Ramos (cell line): Measurements from ENCODE around the gene SNCB.

ENCODE experiments used
- in situ Hi-C: fragments of 300-500 bp; cut with MboI; formaldehyde crosslinking; loops from one replicate; pipeline ENCODE4 v1.14.3; 2022; ENCODE audit warnings: low sequenced_read_pairs; ENCODE audit not compliant: unreplicated experiment

The SNCB gene

GRCh38 chr5:176608937-176609723, 21.2 kb downstream of the SNCB start:
- in situ Hi-C loops: no loop called here

GRCh38 chr5:176608142-176608705, 22.1 kb downstream of the SNCB start:
- in situ Hi-C loops: no loop called here

- in situ Hi-C loops: no loop called here
Measured at GRCh38 chr5:176606875-176607274, 23.5 kb downstream of the SNCB start.

GRCh38 chr5:176606032-176606431, 24.3 kb downstream of the SNCB start:
- in situ Hi-C loops: no loop called here

- in situ Hi-C loops: no loop called here
Measured at GRCh38 chr5:176603091-176603490, 27.2 kb downstream of the SNCB start.

- in situ Hi-C loops: no loop called here
Measured at GRCh38 chr5:176601901-176602482, 28.3 kb downstream of the SNCB start.

- in situ Hi-C loops: loop anchor here (25.0 kb wide), 1 partner anchor 863 kb away; no protein-coding TSS in a partner anchor
Measured at GRCh38 chr5:176599749-176600430, 30.4 kb downstream of the SNCB start.

- in situ Hi-C loops: loop anchor here (25.0 kb wide), 1 partner anchor 860 kb away; no protein-coding TSS in a partner anchor
Measured at GRCh38 chr5:176597417-176598389, 32.6 kb downstream of the SNCB start.

GRCh38 chr5:176596689-176597416, 33.5 kb downstream of the SNCB start:
- in situ Hi-C loops: loop anchor here (25.0 kb wide), 1 partner anchor 860 kb away; no protein-coding TSS in a partner anchor

- in situ Hi-C loops: loop anchor here (25.0 kb wide), 1 partner anchor 859 kb away; no protein-coding TSS in a partner anchor
Measured at GRCh38 chr5:176596069-176596644, 34.2 kb downstream of the SNCB start.

GRCh38 chr5:176595386-176595943, 34.9 kb downstream of the SNCB start:
- in situ Hi-C loops: loop anchor here (25.0 kb wide), 1 partner anchor 858 kb away; no protein-coding TSS in a partner anchor

GRCh38 chr5:176594554-176594953, 35.8 kb downstream of the SNCB start:
- in situ Hi-C loops: loop anchor here (25.0 kb wide), 1 partner anchor 857 kb away; no protein-coding TSS in a partner anchor

- in situ Hi-C loops: loop anchor here (25.0 kb wide), 1 partner anchor 856 kb away; no protein-coding TSS in a partner anchor
Measured at GRCh38 chr5:176593273-176593869, 37.0 kb downstream of the SNCB start.

GRCh38 chr5:176592573-176592972, 37.8 kb downstream of the SNCB start:
- in situ Hi-C loops: loop anchor here (25.0 kb wide), 1 partner anchor 855 kb away; no protein-coding TSS in a partner anchor

- in situ Hi-C loops: loop anchor here (25.0 kb wide), 1 partner anchor 854 kb away; no protein-coding TSS in a partner anchor
Measured at GRCh38 chr5:176591667-176592066, 38.7 kb downstream of the SNCB start.

- in situ Hi-C loops: loop anchor here (25.0 kb wide), 1 partner anchor 853 kb away; no protein-coding TSS in a partner anchor
Measured at GRCh38 chr5:176590035-176590717, 40.2 kb downstream of the SNCB start.
